HFF-Myc (cell line): ENCODE data around the gene KRT7.

Experiments
- DNase-seq: peaks from one replicate; pipeline ENCODE4 v3.0.0-alpha.2; 2011; ENCODE audit warnings: low read depth; ENCODE audit errors: extremely low read depth
- H3K4me3 ChIP-seq: replicated peaks from 2 replicates; pipeline ENCODE4 v1.5.1; 2011; ENCODE audit warnings: low read depth, mild to moderate bottlenecking, control low read depth, low read length
- CTCF ChIP-seq: IDR thresholded peaks from 2 replicates; pipeline ENCODE4 v1.5.1; 2012; ENCODE audit warnings: mild to moderate bottlenecking, low read depth, low read length, control low read depth; ENCODE audit errors: missing control alignments

KRT7 gene

DNA sequence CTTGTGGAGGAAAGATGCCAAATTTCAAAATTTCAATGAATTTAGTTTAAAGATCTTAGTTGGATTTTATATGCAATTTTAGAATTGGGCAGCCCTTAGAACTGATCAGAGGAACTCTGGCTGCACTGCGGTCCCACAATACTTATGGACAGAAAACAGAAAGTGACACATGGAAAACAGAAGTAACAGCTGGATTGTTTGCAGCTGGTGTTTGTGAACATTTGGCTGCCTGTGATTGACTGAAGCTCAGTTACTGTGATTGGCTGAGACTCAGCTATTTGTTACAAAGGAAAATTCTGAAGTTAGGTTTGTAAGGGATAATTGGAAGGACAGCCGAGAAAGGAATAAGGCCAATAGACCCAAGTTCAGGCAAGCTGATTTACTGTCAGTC lies 31.4 kb downstream of the KRT7 start:
- DNase-seq = no peak
- no peak for TF ChIP-seq CTCF

GRCh38 chr12:52266514-52266913 lies 33.5 kb downstream of the KRT7 start:
- no peak for DNase-seq
- H3K4me3 ChIP-seq = no peak overlapping the region
- no peak for TF ChIP-seq CTCF

More for the DNA sequence above, 31.4 kb downstream of the KRT7 start:
- no peak overlapping the region for H3K4me3 ChIP-seq

- TF ChIP-seq CTCF = no peak
- DNase-seq = no peak
- H3K4me3 ChIP-seq = no peak overlapping the region
Observed at GRCh38 chr12:52267266-52267665, 34.2 kb downstream of the KRT7 start.

DNA sequence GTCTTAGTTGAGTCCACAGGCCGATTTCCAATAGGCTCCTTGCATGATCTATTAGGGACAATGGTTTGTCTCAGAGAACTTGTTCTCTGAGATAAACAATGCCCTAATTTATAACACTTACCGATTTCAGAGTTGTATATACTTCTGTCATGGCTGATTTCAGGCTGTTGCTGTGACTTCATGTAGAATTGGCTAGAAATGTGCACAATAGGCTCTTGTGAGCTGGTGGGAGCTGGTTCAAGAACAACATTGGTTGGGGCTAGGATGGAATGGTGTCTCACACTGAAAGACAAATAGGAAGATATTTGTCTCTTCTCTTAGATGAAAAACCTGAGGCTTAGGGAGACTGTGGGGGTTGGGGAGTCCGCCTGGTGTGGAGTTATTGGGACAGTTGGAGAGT lies 34.7 kb downstream of the KRT7 start:
- H3K4me3 ChIP-seq = no peak overlapping the region
- DNase-seq = no peak
- TF ChIP-seq CTCF = no peak

- DNase-seq = no peak
- H3K4me3 ChIP-seq = no peak overlapping the region
- TF ChIP-seq CTCF = no peak
Observed at GRCh38 chr12:52268212-52268611, 35.2 kb downstream of the KRT7 start.

- no peak for DNase-seq
- TF ChIP-seq CTCF = no peak
- no peak overlapping the region for H3K4me3 ChIP-seq
Observed at GRCh38 chr12:52270541-52271070, 37.6 kb downstream of the KRT7 start.

- no peak for TF ChIP-seq CTCF
- no peak for DNase-seq
Observed at GRCh38 chr12:52271158-52271557, 38.1 kb downstream of the KRT7 start.

More at GRCh38 chr12:52271158-52271557, 38.1 kb downstream of the KRT7 start:
- no peak overlapping the region for H3K4me3 ChIP-seq
